Type B pancreatic cell (in vitro differentiated cells): ENCODE measurements around the gene NELFE. TPM values are rescaled to one million over a fixed set of nuclear protein-coding genes. Genes with fewer than 3 reads are reported as not detected.
"Not testable (repeated sequence)": the region's sequence is repeated elsewhere in the genome, so short reads cannot be mapped to it uniquely, and the experiment has no call there.

Experiments
- DNase-seq: peaks from one replicate; pipeline ENCODE4 v3.0.0; 2021; ENCODE audit warnings: mixed read lengths; ENCODE audit not compliant: unreplicated experiment; ENCODE audit errors: extremely low spot score
- H3K27ac Mint-ChIP-seq: 2 replicates; pipeline ENCODE4 v1.8.0; 2021; ENCODE audit warnings: mild to moderate bottlenecking, mixed read lengths
- H3K27me3 Mint-ChIP-seq: 2 replicates; pipeline ENCODE4 v1.8.0; 2021; ENCODE audit warnings: mixed read lengths
- H3K36me3 Mint-ChIP-seq: 2 replicates; pipeline ENCODE4 v1.8.0; 2021; ENCODE audit warnings: mixed read lengths
- H3K4me1 Mint-ChIP-seq: one replicate; pipeline ENCODE4 v1.8.0; 2021; ENCODE audit warnings: mixed read lengths; ENCODE audit not compliant: unreplicated experiment
- H3K4me3 Mint-ChIP-seq: 2 replicates; pipeline ENCODE4 v1.8.0; 2021; ENCODE audit warnings: mild to moderate bottlenecking, mixed read lengths
- H3K9me3 Mint-ChIP-seq: 2 replicates; pipeline ENCODE4 v1.8.0; 2021; ENCODE audit warnings: mixed read lengths
- total RNA-seq: library from RNA; stranded (reverse); gene quantifications from 2 replicates; pipeline ENCODE4 v1.2.1, GENCODE V29; 2021; ENCODE audit warnings: low replicate concordance
- TF ChIP-seq, protein P1 (sequence below): fragments of 200-600 bp; sonication (generic); conservative IDR thresholded peaks from 2 replicates; pipeline ENCODE4 v1.5.0; 2021; ENCODE audit warnings: antibody characterized with exemption, mild to moderate bottlenecking

NELFE gene
- total RNA-seq, 1 donor from 2014 or later, result 73.0 TPM

DNA sequence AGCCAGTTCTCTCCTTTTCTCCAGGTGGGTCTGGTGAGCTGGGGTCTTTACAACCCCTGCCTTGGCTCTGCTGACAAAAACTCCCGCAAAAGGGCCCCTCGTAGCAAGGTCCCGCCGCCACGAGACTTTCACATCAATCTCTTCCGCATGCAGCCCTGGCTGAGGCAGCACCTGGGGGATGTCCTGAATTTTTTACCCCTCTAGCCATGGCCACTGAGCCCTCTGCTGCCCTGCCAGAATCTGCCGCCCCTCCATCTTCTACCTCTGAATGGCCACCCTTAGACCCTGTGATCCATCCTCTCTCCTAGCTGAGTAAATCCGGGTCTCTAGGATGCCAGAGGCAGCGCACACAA is 13.6 kb downstream of the NELFE start:
- no peak overlapping the region for H3K4me3 Mint-ChIP-seq
- H3K36me3 Mint-ChIP-seq, result no peaks in the 10 kb centered on the region
- H3K27me3 Mint-ChIP-seq, result peaks cover 26% of the 10 kb centered on the region
- peak overlapping the region; percentile 81 for H3K27ac Mint-ChIP-seq
- DNase-seq, result no peak
- peaks cover 12% of the 10 kb centered on the region for H3K4me1 Mint-ChIP-seq
- TF ChIP-seq, protein P1, sequence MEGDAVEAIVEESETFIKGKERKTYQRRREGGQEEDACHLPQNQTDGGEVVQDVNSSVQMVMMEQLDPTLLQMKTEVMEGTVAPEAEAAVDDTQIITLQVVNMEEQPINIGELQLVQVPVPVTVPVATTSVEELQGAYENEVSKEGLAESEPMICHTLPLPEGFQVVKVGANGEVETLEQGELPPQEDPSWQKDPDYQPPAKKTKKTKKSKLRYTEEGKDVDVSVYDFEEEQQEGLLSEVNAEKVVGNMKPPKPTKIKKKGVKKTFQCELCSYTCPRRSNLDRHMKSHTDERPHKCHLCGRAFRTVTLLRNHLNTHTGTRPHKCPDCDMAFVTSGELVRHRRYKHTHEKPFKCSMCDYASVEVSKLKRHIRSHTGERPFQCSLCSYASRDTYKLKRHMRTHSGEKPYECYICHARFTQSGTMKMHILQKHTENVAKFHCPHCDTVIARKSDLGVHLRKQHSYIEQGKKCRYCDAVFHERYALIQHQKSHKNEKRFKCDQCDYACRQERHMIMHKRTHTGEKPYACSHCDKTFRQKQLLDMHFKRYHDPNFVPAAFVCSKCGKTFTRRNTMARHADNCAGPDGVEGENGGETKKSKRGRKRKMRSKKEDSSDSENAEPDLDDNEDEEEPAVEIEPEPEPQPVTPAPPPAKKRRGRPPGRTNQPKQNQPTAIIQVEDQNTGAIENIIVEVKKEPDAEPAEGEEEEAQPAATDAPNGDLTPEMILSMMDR, result no peak
- H3K9me3 Mint-ChIP-seq, result no peaks in the 10 kb centered on the region

GRCh38 chr6:31943742-31944141 is 15.0 kb downstream of the NELFE start:
- Mint-ChIP-seq H3K4me1 (peaks cover 12% of the 10 kb centered on the region), H3K27ac (no peak overlapping the region), H3K9me3 (no peaks in the 10 kb centered on the region), H3K4me3 (no peak overlapping the region), H3K36me3 (no peaks in the 10 kb centered on the region), H3K27me3 (peaks cover 26% of the 10 kb centered on the region)
- TF ChIP-seq, protein P1, result no peak
- no peak for DNase-seq

- Mint-ChIP-seq H3K4me1 (peaks cover 8% of the 10 kb centered on the region), H3K27me3 (peaks cover 15% of the 10 kb centered on the region), H3K9me3 (no peaks in the 10 kb centered on the region), H3K27ac (no peak overlapping the region), H3K36me3 (no peaks in the 10 kb centered on the region), H3K4me3 (no peak overlapping the region)
- TF ChIP-seq, protein P1, result no peak
- no peak for DNase-seq
Measured at GRCh38 chr6:31940256-31940664, 18.5 kb downstream of the NELFE start.

- H3K9me3 Mint-ChIP-seq, result no peaks in the 10 kb centered on the region
- DNase-seq, result no peak
- no peak overlapping the region for H3K4me3 Mint-ChIP-seq
- peaks cover 7% of the 10 kb centered on the region for H3K4me1 Mint-ChIP-seq
- TF ChIP-seq, protein P1, result no peak
- no peaks in the 10 kb centered on the region for H3K36me3 Mint-ChIP-seq
- peaks cover 4% of the 10 kb centered on the region for H3K27me3 Mint-ChIP-seq
- H3K27ac Mint-ChIP-seq, result no peak overlapping the region
Measured at GRCh38 chr6:31935823-31936222, 22.9 kb downstream of the NELFE start.

DNA sequence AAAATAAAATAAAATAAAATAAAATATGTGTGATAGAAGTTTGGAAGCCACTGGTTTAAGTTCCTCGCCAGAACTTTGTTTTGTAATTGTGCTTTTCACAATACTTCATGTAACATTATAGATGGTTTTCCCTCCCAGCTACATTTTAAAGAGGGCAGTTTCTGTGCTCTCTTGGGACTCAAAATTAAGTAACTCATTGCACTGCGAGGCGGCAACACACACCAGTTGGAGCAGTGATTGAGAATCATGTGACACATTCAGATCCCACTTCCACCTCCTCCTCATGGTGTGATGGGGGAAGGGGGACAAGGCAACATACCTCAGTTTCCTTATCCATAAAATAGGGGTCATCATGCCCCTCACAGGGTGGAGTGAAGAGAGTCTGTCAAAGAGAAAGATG is 23.8 kb downstream of the NELFE start:
- H3K4me3 Mint-ChIP-seq, result no peak overlapping the region
- H3K27ac Mint-ChIP-seq, result no peak overlapping the region
- no peaks in the 10 kb centered on the region for H3K9me3 Mint-ChIP-seq
- H3K27me3 Mint-ChIP-seq, result peaks cover 4% of the 10 kb centered on the region
- TF ChIP-seq, protein P1, result no peak
- H3K4me1 Mint-ChIP-seq, result no peaks in the 10 kb centered on the region
- H3K36me3 Mint-ChIP-seq, result no peaks in the 10 kb centered on the region
- no peak for DNase-seq

- Mint-ChIP-seq H3K27me3 (peaks cover 4% of the 10 kb centered on the region), H3K4me1 (no peaks in the 10 kb centered on the region), H3K27ac (no peak overlapping the region)
Measured at GRCh38 chr6:31933537-31933936, 25.2 kb downstream of the NELFE start.

DNA sequence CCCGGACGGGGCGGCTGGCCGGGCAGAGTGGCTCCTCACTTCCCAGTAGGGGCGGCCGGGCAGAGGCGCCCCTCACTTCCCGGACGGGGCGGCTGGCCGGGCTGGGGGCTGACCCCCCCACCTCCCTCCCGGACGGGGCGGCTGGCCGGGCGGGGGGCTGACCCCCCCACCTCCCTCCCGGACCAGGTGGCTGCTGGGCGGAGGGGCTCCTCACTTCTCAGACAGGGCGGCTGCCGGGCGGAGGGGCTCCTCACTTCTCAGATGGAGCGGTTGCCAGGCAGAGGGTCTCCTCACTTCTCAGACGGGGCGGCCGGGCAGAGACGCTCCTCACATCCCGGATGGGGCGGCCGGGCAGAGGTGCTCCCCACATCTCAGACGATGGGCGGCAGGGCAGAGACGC is 26.6 kb downstream of the NELFE start:
- DNase-seq, H3K4me3 Mint-ChIP-seq, H3K9me3 Mint-ChIP-seq, H3K27me3 Mint-ChIP-seq, H3K27ac Mint-ChIP-seq, H3K4me1 Mint-ChIP-seq, H3K36me3 Mint-ChIP-seq: not testable (repeated sequence)

More at GRCh38 chr6:31933537-31933936, 25.2 kb downstream of the NELFE start:
- Mint-ChIP-seq H3K4me3 (no peak overlapping the region), H3K9me3 (no peaks in the 10 kb centered on the region), H3K36me3 (no peaks in the 10 kb centered on the region)
- TF ChIP-seq, protein P1, result no peak
- DNase-seq, result no peak
